GM23338 (cell line): Measurements from ENCODE around the gene SLC7A10. TPM values are rescaled to one million over a fixed set of nuclear protein-coding genes. Genes with fewer than 3 reads are reported as not detected.
A peak's percentile ranks its signal among the peaks of the same experiment; 100 is the strongest.

Experiments
- ATAC-seq: fragments of 200-7000 bp; cut with Tn5 transposase; 3 replicates; pipeline ENCODE4 v1.9.1; 2020
- DNase-seq: peaks from one replicate; pipeline ENCODE4 v3.0.0-alpha.2; 2015; ENCODE audit warnings: low spot score
- H2AFZ ChIP-seq: fragments of 200-600 bp; sonication (generic); 2 replicates; pipeline ENCODE4 v1.8.0; 2016; ENCODE audit warnings: antibody characterized with exemption, mild to moderate bottlenecking, moderate library complexity
- H3F3A ChIP-seq: fragments of 200-600 bp; sonication (generic); replicated peaks from 2 replicates; pipeline ENCODE4 v1.8.0; 2017; ENCODE audit warnings: antibody characterized with exemption, mixed run types, low read depth
- H3K27ac ChIP-seq: fragments of 200-600 bp; sonication (generic); 2 replicates; pipeline ENCODE4 v1.6.1; 2016; ENCODE audit warnings: low read depth
- H3K27me3 ChIP-seq: fragments of 200-600 bp; sonication (generic); 2 replicates; pipeline ENCODE4 v1.8.0; 2016; ENCODE audit warnings: mild to moderate bottlenecking, mixed run types, moderate library complexity; ENCODE audit not compliant: insufficient read depth
- H3K36me3 ChIP-seq: fragments of 200-600 bp; sonication (generic); 2 replicates; pipeline ENCODE4 v1.8.0; 2016; ENCODE audit warnings: mild to moderate bottlenecking; ENCODE audit not compliant: insufficient read depth
- H3K4me1 ChIP-seq: fragments of 200-600 bp; sonication (generic); 2 replicates; pipeline ENCODE4 v1.8.0; 2016; ENCODE audit warnings: mild to moderate bottlenecking, moderate library complexity; ENCODE audit not compliant: insufficient read depth
- H3K4me2 ChIP-seq: fragments of 200-600 bp; sonication (generic); 2 replicates; pipeline ENCODE4 v1.7.1; 2017; ENCODE audit warnings: mixed run types
- H3K4me3 ChIP-seq: fragments of 200-600 bp; sonication (generic); 2 replicates; pipeline ENCODE4 v1.6.1; 2016; ENCODE audit warnings: mixed run types
- H3K79me2 ChIP-seq: fragments of 200-600 bp; sonication (generic); replicated peaks from 2 replicates; pipeline ENCODE4 v1.8.0; 2017; ENCODE audit warnings: mild to moderate bottlenecking; ENCODE audit not compliant: insufficient read depth
- H3K9me2 ChIP-seq: fragments of 200-600 bp; sonication (generic); 2 replicates; pipeline ENCODE4 v1.8.0; 2017; ENCODE audit not compliant: insufficient read depth
- H4K20me1 ChIP-seq: fragments of 200-600 bp; sonication (generic); replicated peaks from 2 replicates; pipeline ENCODE4 v1.8.0; 2017; ENCODE audit warnings: mild to moderate bottlenecking; ENCODE audit not compliant: insufficient read depth
- H3K27ac Mint-ChIP-seq: 2 replicates; pipeline ENCODE4 v1.8.0; 2020; ENCODE audit warnings: inconsistent platforms, mild to moderate bottlenecking, moderate library complexity, mixed read lengths
- H3K27me3 Mint-ChIP-seq: 3 replicates; pipeline ENCODE4 v1.8.0; 2022; ENCODE audit warnings: low read depth, mild to moderate bottlenecking, moderate library complexity, mixed read lengths, inconsistent platforms; ENCODE audit not compliant: insufficient read depth, poor library complexity
- H3K36me3 Mint-ChIP-seq: 3 replicates; pipeline ENCODE4 v1.8.0; 2021; ENCODE audit warnings: low read depth, mild to moderate bottlenecking, inconsistent platforms, moderate library complexity, mixed read lengths
- H3K4me1 Mint-ChIP-seq: 3 replicates; pipeline ENCODE4 v1.8.0; 2020; ENCODE audit warnings: mild to moderate bottlenecking, inconsistent platforms, mixed read lengths
- H3K4me3 Mint-ChIP-seq: 3 replicates; pipeline ENCODE4 v1.8.0; 2021; ENCODE audit warnings: moderate library complexity, mild to moderate bottlenecking, inconsistent platforms, mixed read lengths
- H3K9me3 Mint-ChIP-seq: 3 replicates; pipeline ENCODE4 v1.8.0; 2020; ENCODE audit warnings: moderate library complexity, mild to moderate bottlenecking, inconsistent platforms, mixed read lengths
- CREB1 ChIP-seq: fragments of 250-450 bp; sonication (Bioruptor Pico); IDR thresholded peaks from 2 replicates; pipeline ENCODE4 v1.5.0; 2020; ENCODE audit warnings: low read depth, mild to moderate bottlenecking, moderate library complexity
- EZH2 ChIP-seq: fragments of 200-600 bp; sonication (generic); IDR thresholded peaks from one replicate; pipeline ENCODE4 v1.8.0; 2017; ENCODE audit warnings: antibody characterized with exemption, mild to moderate bottlenecking, low read depth; ENCODE audit not compliant: unreplicated experiment
- JUNB ChIP-seq: IDR thresholded peaks from one replicate; pipeline ENCODE4 v1.6.1; 2016; ENCODE audit warnings: antibody characterized with exemption; ENCODE audit not compliant: unreplicated experiment
- NANOG ChIP-seq: IDR thresholded peaks from 2 replicates; pipeline ENCODE4 v1.6.1; 2016; ENCODE audit warnings: antibody characterized with exemption, borderline replicate concordance
- POLR2AphosphoS5 ChIP-seq: IDR thresholded peaks from 2 replicates; pipeline ENCODE4 v1.6.1; 2016; ENCODE audit warnings: antibody characterized with exemption, low read depth
- ZNF114 ChIP-seq: fragments of 250-450 bp; sonication (Bioruptor Pico); IDR thresholded peaks from 2 replicates; pipeline ENCODE4 v1.5.0; 2020; ENCODE audit warnings: mild to moderate bottlenecking, moderate library complexity
- ZNF331 ChIP-seq: fragments of 250-450 bp; sonication (Bioruptor Pico); IDR thresholded peaks from 2 replicates; pipeline ENCODE4 v1.5.0; 2020; ENCODE audit warnings: low read depth, mild to moderate bottlenecking, moderate library complexity
- ZNF462 ChIP-seq: fragments of 250-450 bp; sonication (Bioruptor Pico); IDR thresholded peaks from 2 replicates; pipeline ENCODE4 v1.5.0; 2020; ENCODE audit warnings: mild to moderate bottlenecking, moderate library complexity
- polyA plus RNA-seq: library from polyadenylated mRNA; unstranded; fragments of >200 nt; fragmentation: Nextera tagmentation; extraction: Ambion mirVana; gene quantifications from 2 replicates; pipeline ENCODE4 v1.2.1, GENCODE V29; 2016
- total RNA-seq: library from RNA; depleted of rRNA; stranded (reverse); fragments of >200 nt; shearing (Covaris generic); gene quantifications from 2 replicates; pipeline ENCODE4 v1.2.3, GENCODE V29; 2014

Gene SLC7A10
- total and polyA plus RNA-seq, 2 experiments from 2014 or later = 3.3 to 6.3 TPM

DNA sequence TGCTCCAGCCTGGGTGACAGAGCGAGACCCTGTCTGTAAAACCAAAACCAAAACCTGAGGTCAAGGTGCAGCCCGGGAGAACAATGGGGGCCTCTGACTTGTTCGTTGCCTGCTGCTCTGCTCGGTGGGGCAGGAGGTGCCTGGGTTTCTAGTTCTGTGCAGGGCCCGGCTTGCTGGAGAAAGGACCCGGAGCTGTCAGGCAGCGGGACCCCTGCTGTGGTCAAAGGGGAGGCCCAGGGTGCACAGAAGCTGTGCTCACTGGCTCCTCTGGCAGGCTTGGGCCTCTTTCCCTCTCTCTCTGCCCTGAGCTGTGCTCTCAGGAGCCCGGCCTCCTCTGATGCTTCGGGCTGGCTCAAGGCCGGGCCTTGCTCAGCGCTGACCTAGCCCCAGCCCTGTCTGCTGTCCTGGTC, 28.1 kb downstream of the SLC7A10 start:
- Histone ChIP-seq H3K36me3 (no peaks in the 10 kb centered on the region), H3F3A (no peaks in the 10 kb centered on the region), H3K9me2 (no peaks in the 10 kb centered on the region), H4K20me1 (peaks cover 4% of the 10 kb centered on the region; the same call in 1 of the 2 replicates), H3K27me3 (peaks cover 18% of the 10 kb centered on the region), H3K4me1 (peaks cover 5% of the 10 kb centered on the region; the same call in 1 of the 2 replicates), H3K4me3 (no peak overlapping the region), H3K27ac (no peak overlapping the region), H3K4me2 (no peak overlapping the region), H3K79me2 (no peaks in the 10 kb centered on the region), H2AFZ (no peak overlapping the region)
- no peak for DNase-seq
- no peak for ATAC-seq
- Mint-ChIP-seq H3K27ac (no peak overlapping the region), H3K4me3 (no peak overlapping the region), H3K4me1 (no peaks in the 10 kb centered on the region), H3K27me3 (peaks cover 17% of the 10 kb centered on the region), H3K9me3 (no peaks in the 10 kb centered on the region; the same call in 2 of the 3 replicates), H3K36me3 (no peaks in the 10 kb centered on the region; the same call in 1 of the 3 replicates)
- TF ChIP-seq ZNF114 (CRISPR knock-in tag) = no peak

GRCh38 chr19:33196446-33197193, 29.0 kb downstream of the SLC7A10 start:
- Histone ChIP-seq H3K36me3 (no peaks in the 10 kb centered on the region), H3K79me2 (no peaks in the 10 kb centered on the region), H3K27me3 (peaks cover 23% of the 10 kb centered on the region), H4K20me1 (peaks cover 4% of the 10 kb centered on the region; the same call in 1 of the 2 replicates), H3K4me1 (peaks cover 5% of the 10 kb centered on the region; the same call in 1 of the 2 replicates), H3K4me3 (no peak overlapping the region), H3F3A (no peaks in the 10 kb centered on the region), H3K9me2 (no peaks in the 10 kb centered on the region), H3K4me2 (no peak overlapping the region), H3K27ac (no peak overlapping the region), H2AFZ (no peak overlapping the region)
- H3K4me1 Mint-ChIP-seq = no peaks in the 10 kb centered on the region
- TF ChIP-seq NANOG (no peak), ZNF331 (no peak), POLR2AphosphoS5 (no peak), EZH2 (no peak), JUNB (no peak), CREB1 (CRISPR knock-in tag) (no peak), ZNF462 (no peak)
- H3K27ac Mint-ChIP-seq = no peak overlapping the region
- no peak for DNase-seq
- ATAC-seq = no peak
- H3K36me3 Mint-ChIP-seq = no peaks in the 10 kb centered on the region; the same call in 1 of the 3 replicates
- peak overlapping the region; percentile 32; the same call in 1 of the 3 replicates for H3K4me3 Mint-ChIP-seq
- peaks cover 22% of the 10 kb centered on the region for H3K27me3 Mint-ChIP-seq
- no peaks in the 10 kb centered on the region; the same call in 2 of the 3 replicates for H3K9me3 Mint-ChIP-seq
